Uterus (tissue), 2 donors: Measurements from ENCODE around the gene LARP1.
"Not testable (repeated sequence)": the region's sequence is repeated elsewhere in the genome, so short reads cannot be mapped to it uniquely, and the experiment has no call there.

Experiments
- CTCF ChIP-seq, 4 experiments: fragments of 200-600 bp in 2 of 4; fragments of 450-650 bp in 2 of 4; sonication (generic) in 2 of 4; IDR thresholded peaks; one replicate each; pipeline ENCODE4 v1.5.1; 2016 to 2019; ENCODE audit warnings: antibody characterized with exemption in 4 of 4, mild to moderate bottlenecking in 2 of 4, moderate library complexity in 1 of 4
- POLR2A ChIP-seq, 2 donors: fragments of 450-650 bp; IDR thresholded peaks; one replicate each; pipeline ENCODE4 v1.6.1; 2016; ENCODE audit warnings: antibody characterized with exemption in 2 of 2, mild to moderate bottlenecking in 1 of 2, moderate library complexity in 1 of 2

- not testable (repeated sequence) for TF ChIP-seq CTCF, POLR2A (IDR thresholded peaks at IDR 0.05)
Measured at GRCh38 chr5:154735362-154735761, 19.8 kb upstream of the LARP1 start.
